ENCODE measurements around the gene ZNF460. TPM values are rescaled to one million over a fixed set of nuclear protein-coding genes. Genes with fewer than 3 reads are reported as not detected.
"Not testable (repeated sequence)": the region's sequence is repeated elsewhere in the genome, so short reads cannot be mapped to it uniquely, and the experiment has no call there.

Gene ZNF460
- total and polyA plus RNA-seq, 4 experiments from 2014 or later = 4.4 to 69.6 (median 32.5) TPM

GRCh38 chr19:57242821-57243220, 37.5 kb upstream of the ZNF460 start:
- ChIA-PET POLR2A (ENCODE audit: partially characterized antibody) (no interaction called here), CTCF (ENCODE audit: partially characterized antibody) (interaction anchor here (0.6 kb wide), 1 partner anchor 390 kb away, joined by 3 read pairs; no protein-coding TSS in a partner anchor)
- Histone ChIP-seq H3K27ac (ENCODE audit: low read depth, low read length) (no peak overlapping the region), H3K27me3 (ENCODE audit: insufficient read depth, low read length) (no peaks in the 10 kb centered on the region), H3K4me1 (ENCODE audit: insufficient read depth, low read length) (peaks cover 32% of the 10 kb centered on the region), H3K36me3 (ENCODE audit: insufficient read depth, low read length) (peaks cover 34% of the 10 kb centered on the region), H3K4me3 (ENCODE audit: low read length in 2 of 2) (no peak overlapping the region), H3K9me3 (ENCODE audit: control insufficient read depth in 1 of 2, low read length in 2 of 2) (no peaks in the 10 kb centered on the region)
- no peak for DNase-seq
- Mint-ChIP-seq H3K36me3 (peaks cover 36 to 46% of the 10 kb centered on the region in 2 donors), H3K27ac (peak overlapping the region in 4 of 7 donors; percentile 50 to 98 (median 64)), H3K4me1 (peaks cover 17 to 51% (median 36%) of the 10 kb centered on the region in 4 donors), H3K9me3 (peaks cover 0 to 3% (median 0%) of the 10 kb centered on the region in 8 donors), H3K4me3 (peak overlapping the region in 7 of 8 donors; percentile 5 to 71 (median 52)), H3K27me3 (no peaks in the 10 kb centered on the region)
- intact Hi-C loops (cut with micrococcal nuclease) = no loop called here

- intact Hi-C loops (cut with micrococcal nuclease) = no loop called here
- Mint-ChIP-seq H3K4me3 (no peak overlapping the region), H3K27me3 (no peaks in the 10 kb centered on the region), H3K27ac (peak overlapping the region in 3 of 7 donors; percentile 52 to 65 (median 58)), H3K4me1 (peaks cover 17 to 51% (median 36%) of the 10 kb centered on the region in 4 donors), H3K9me3 (peaks cover 0 to 3% (median 0%) of the 10 kb centered on the region in 8 donors), H3K36me3 (peaks cover 49 to 60% of the 10 kb centered on the region in 2 donors)
- Histone ChIP-seq H3K4me1 (ENCODE audit: insufficient read depth, low read length) (peaks cover 32% of the 10 kb centered on the region), H3K27ac (ENCODE audit: low read depth, low read length) (no peak overlapping the region), H3K27me3 (ENCODE audit: insufficient read depth, low read length) (no peaks in the 10 kb centered on the region), H3K36me3 (ENCODE audit: insufficient read depth, low read length) (peaks cover 47% of the 10 kb centered on the region), H3K4me3 (ENCODE audit: low read length in 2 of 2) (no peak overlapping the region), H3K9me3 (ENCODE audit: control insufficient read depth in 1 of 2, low read length in 2 of 2) (no peaks in the 10 kb centered on the region)
- DNase-seq = no peak
- ChIA-PET POLR2A (ENCODE audit: partially characterized antibody) (no interaction called here), CTCF (ENCODE audit: partially characterized antibody) (no interaction called here)
Observed at GRCh38 chr19:57244513-57244912, 35.8 kb upstream of the ZNF460 start.

GRCh38 chr19:57245066-57245465, 35.2 kb upstream of the ZNF460 start:
- no peak overlapping the region for H3K4me3 Mint-ChIP-seq
- DNase-seq = no peak
- H3K27ac Mint-ChIP-seq = peak overlapping the region in 1 of 7 donors; percentile 13
- ChIA-PET CTCF (ENCODE audit: partially characterized antibody) (no interaction called here), POLR2A (ENCODE audit: partially characterized antibody) (interaction anchor here (0.6 kb wide), 1 partner anchor 192 kb away, joined by 3 read pairs; no protein-coding TSS in a partner anchor)
- no peaks in the 10 kb centered on the region for H3K27me3 ChIP-seq (ENCODE audit: insufficient read depth, low read length)
- no peaks in the 10 kb centered on the region for H3K27me3 Mint-ChIP-seq
- H3K4me1 ChIP-seq (ENCODE audit: insufficient read depth, low read length) = peaks cover 29% of the 10 kb centered on the region
- no peak overlapping the region for H3K27ac ChIP-seq (ENCODE audit: low read depth, low read length)
- peaks cover 0 to 3% (median 2%) of the 10 kb centered on the region in 8 donors for H3K9me3 Mint-ChIP-seq
- H3K9me3 ChIP-seq (ENCODE audit: control insufficient read depth in 1 of 2, low read length in 2 of 2) = no peaks in the 10 kb centered on the region
- peaks cover 47% of the 10 kb centered on the region for H3K36me3 ChIP-seq (ENCODE audit: insufficient read depth, low read length)
- H3K4me3 ChIP-seq (ENCODE audit: low read length in 2 of 2) = no peak overlapping the region
- H3K36me3 Mint-ChIP-seq = peaks cover 52 to 63% of the 10 kb centered on the region in 2 donors
- peaks cover 18 to 49% (median 35%) of the 10 kb centered on the region in 4 donors for H3K4me1 Mint-ChIP-seq
- intact Hi-C loops (cut with micrococcal nuclease) = no loop called here

DNA sequence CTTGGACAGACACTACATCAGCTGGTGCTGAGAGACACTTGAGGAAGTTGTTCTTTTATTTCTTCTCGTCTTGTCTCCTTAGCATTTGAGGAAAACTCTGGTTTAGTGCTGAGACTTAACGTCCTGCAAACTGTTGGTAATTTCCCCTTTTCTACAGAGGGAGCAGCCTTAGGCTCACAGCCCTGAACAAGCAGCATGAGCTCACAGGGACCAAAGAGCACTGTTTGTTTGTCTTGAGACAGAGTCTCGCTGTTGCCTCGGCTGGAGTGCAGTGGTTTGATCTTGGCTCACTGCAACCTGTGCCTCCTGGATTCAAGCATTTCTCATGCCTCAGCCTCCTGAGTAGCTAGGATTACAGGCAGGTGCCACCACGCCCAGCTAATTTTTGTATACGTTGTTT, 34.3 kb upstream of the ZNF460 start:
- peaks cover 53% of the 10 kb centered on the region for H3K36me3 ChIP-seq (ENCODE audit: insufficient read depth, low read length)
- Mint-ChIP-seq H3K36me3 (peaks cover 57 to 64% of the 10 kb centered on the region in 2 donors), H3K27me3 (no peaks in the 10 kb centered on the region), H3K9me3 (peaks cover 0 to 12% (median 6%) of the 10 kb centered on the region in 8 donors), H3K4me3 (no peak overlapping the region), H3K27ac (no peak overlapping the region), H3K4me1 (peaks cover 20 to 44% (median 29%) of the 10 kb centered on the region in 4 donors)
- no peaks in the 10 kb centered on the region for H3K9me3 ChIP-seq (ENCODE audit: control insufficient read depth in 1 of 2, low read length in 2 of 2)
- H3K27ac ChIP-seq (ENCODE audit: low read depth, low read length) = no peak overlapping the region
- no peaks in the 10 kb centered on the region for H3K27me3 ChIP-seq (ENCODE audit: insufficient read depth, low read length)
- H3K4me3 ChIP-seq (ENCODE audit: low read length in 2 of 2) = no peak overlapping the region
- CTCF ChIA-PET (ENCODE audit: partially characterized antibody) = no interaction called here
- POLR2A ChIA-PET (ENCODE audit: partially characterized antibody) = no interaction called here
- intact Hi-C loops (cut with micrococcal nuclease) = no loop called here
- peaks cover 26% of the 10 kb centered on the region for H3K4me1 ChIP-seq (ENCODE audit: insufficient read depth, low read length)
- no peak for DNase-seq

GRCh38 chr19:57248646-57249045, 31.6 kb upstream of the ZNF460 start:
- Mint-ChIP-seq H3K36me3 (peaks cover 82 to 85% of the 10 kb centered on the region in 2 donors), H3K27ac (no peak overlapping the region), H3K4me3 (no peak overlapping the region), H3K4me1 (peaks cover under 1 to 18% (median 10%) of the 10 kb centered on the region in 4 donors), H3K27me3 (no peaks in the 10 kb centered on the region), H3K9me3 (peaks cover 5 to 39% (median 25%) of the 10 kb centered on the region in 8 donors)
- DNase-seq = no peak
- Histone ChIP-seq H3K9me3 (ENCODE audit: control insufficient read depth in 1 of 2, low read length in 2 of 2) (no peaks in the 10 kb centered on the region), H3K36me3 (ENCODE audit: insufficient read depth, low read length) (peaks cover 75% of the 10 kb centered on the region), H3K27ac (ENCODE audit: low read depth, low read length) (no peak overlapping the region), H3K27me3 (ENCODE audit: insufficient read depth, low read length) (no peaks in the 10 kb centered on the region), H3K4me1 (ENCODE audit: insufficient read depth, low read length) (no peaks in the 10 kb centered on the region), H3K4me3 (ENCODE audit: low read length in 2 of 2) (no peak overlapping the region)
- POLR2A ChIA-PET (ENCODE audit: partially characterized antibody) = interaction anchor here (0.5 kb wide), 1 partner anchor 978 kb away, joined by 3 read pairs; no protein-coding TSS in a partner anchor
- CTCF ChIA-PET (ENCODE audit: partially characterized antibody) = no interaction called here
- intact Hi-C loops (cut with micrococcal nuclease) = no loop called here

DNA sequence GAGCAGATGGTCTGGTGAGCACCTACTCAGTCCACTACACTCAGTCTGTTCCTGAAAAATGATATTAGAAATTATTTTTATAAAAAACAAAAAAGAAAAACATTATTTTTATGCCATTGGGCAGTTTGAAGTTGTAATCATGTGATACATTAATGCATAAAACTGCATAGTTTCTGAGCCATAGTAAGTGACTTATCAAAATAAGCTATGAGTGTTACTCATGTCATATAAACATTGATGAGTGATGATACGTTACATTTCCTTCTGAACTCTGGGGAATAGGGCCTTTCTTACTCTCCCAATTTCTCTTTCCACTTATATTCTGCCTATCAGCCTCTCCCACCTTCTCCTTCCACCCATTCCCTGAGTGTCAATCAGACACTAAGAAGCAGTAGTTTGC, 31.0 kb upstream of the ZNF460 start:
- Mint-ChIP-seq H3K4me1 (peaks cover 0 to 14% (median 9%) of the 10 kb centered on the region in 4 donors), H3K27ac (peak overlapping the region in 1 of 7 donors; percentile 48), H3K27me3 (no peaks in the 10 kb centered on the region), H3K36me3 (peaks cover 86 to 87% of the 10 kb centered on the region in 2 donors), H3K4me3 (no peak overlapping the region), H3K9me3 (peaks cover 5 to 45% (median 31%) of the 10 kb centered on the region in 8 donors)
- Histone ChIP-seq H3K9me3 (ENCODE audit: control insufficient read depth in 1 of 2, low read length in 2 of 2) (peaks cover 0 to 4% of the 10 kb centered on the region in 2 donors), H3K4me3 (ENCODE audit: low read length in 2 of 2) (no peak overlapping the region), H3K27me3 (ENCODE audit: insufficient read depth, low read length) (no peaks in the 10 kb centered on the region), H3K27ac (ENCODE audit: low read depth, low read length) (no peak overlapping the region), H3K36me3 (ENCODE audit: insufficient read depth, low read length) (peaks cover 78% of the 10 kb centered on the region), H3K4me1 (ENCODE audit: insufficient read depth, low read length) (no peaks in the 10 kb centered on the region)
- intact Hi-C loops (cut with micrococcal nuclease) = no loop called here
- no peak for DNase-seq
- ChIA-PET POLR2A (ENCODE audit: partially characterized antibody) (no interaction called here), CTCF (ENCODE audit: partially characterized antibody) (no interaction called here)

DNA sequence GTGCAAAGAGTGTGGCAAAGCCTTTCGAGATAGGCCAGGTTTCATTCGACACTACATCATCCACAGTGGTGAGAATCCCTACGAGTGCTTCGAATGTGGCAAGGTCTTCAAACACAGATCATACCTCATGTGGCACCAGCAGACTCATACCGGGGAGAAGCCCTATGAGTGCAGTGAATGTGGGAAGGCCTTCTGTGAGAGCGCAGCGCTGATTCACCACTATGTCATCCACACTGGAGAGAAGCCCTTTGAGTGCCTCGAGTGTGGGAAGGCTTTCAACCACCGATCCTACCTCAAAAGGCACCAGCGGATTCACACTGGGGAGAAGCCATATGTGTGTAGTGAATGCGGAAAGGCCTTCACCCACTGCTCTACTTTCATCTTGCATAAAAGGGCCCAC, 26.5 kb upstream of the ZNF460 start:
- Mint-ChIP-seq H3K9me3 (peaks cover 5 to 76% (median 56%) of the 10 kb centered on the region in 8 donors), H3K4me1 (peaks cover 0 to 11% (median 5%) of the 10 kb centered on the region in 4 donors), H3K27ac (peak overlapping the region in 1 of 7 donors; percentile 41), H3K36me3 (peaks cover 77 to 85% of the 10 kb centered on the region in 2 donors)
- H3K4me3 Mint-ChIP-seq; H3K4me3 ChIP-seq (ENCODE audit: low read length in 2 of 2); POLR2A ChIA-PET (ENCODE audit: partially characterized antibody); H3K27me3 Mint-ChIP-seq; DNase-seq; CTCF ChIA-PET (ENCODE audit: partially characterized antibody); H3K4me1 ChIP-seq (ENCODE audit: insufficient read depth, low read length); intact Hi-C loops (cut with micrococcal nuclease); H3K27ac ChIP-seq (ENCODE audit: low read depth, low read length); H3K27me3 ChIP-seq (ENCODE audit: insufficient read depth, low read length): not testable (repeated sequence)
- Histone ChIP-seq H3K36me3 (ENCODE audit: insufficient read depth, low read length) (peaks cover 43% of the 10 kb centered on the region), H3K9me3 (ENCODE audit: control insufficient read depth in 1 of 2, low read length in 2 of 2) (peaks cover 0 to 11% of the 10 kb centered on the region in 2 donors)
